ENCODE measurements around the gene C3orf18. TPM values are rescaled to one million over a fixed set of nuclear protein-coding genes. Genes with fewer than 3 reads are reported as not detected.

Gene C3orf18
- total and polyA plus RNA-seq, 9 of the 15 experiments (the other 6 are each of a cell fraction or from before 2014, with no cell fraction given): 0.01 to 2.3 (median 0.94) TPM

DNA sequence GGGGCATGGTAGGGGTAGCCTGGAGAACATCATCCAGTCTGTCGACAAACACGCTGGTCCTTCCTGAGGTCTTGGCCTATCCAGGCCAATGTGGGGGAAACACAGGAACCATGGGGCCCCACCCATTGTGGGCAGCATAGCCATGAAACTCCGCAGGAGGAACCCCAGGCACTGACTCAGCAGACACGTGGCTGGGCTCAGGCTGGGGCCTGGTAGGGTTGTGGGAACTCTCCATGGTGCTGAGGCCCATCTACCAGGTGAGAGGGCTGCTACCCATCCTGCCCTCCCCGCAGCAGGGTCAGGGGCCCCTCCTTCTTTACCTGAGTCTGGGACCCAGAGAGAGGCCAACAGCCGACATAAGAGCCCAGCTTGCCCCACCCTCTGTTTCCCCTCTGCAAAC is 41.6 kb downstream of the C3orf18 start (continued):
- TF ChIP-seq, protein P1, sequence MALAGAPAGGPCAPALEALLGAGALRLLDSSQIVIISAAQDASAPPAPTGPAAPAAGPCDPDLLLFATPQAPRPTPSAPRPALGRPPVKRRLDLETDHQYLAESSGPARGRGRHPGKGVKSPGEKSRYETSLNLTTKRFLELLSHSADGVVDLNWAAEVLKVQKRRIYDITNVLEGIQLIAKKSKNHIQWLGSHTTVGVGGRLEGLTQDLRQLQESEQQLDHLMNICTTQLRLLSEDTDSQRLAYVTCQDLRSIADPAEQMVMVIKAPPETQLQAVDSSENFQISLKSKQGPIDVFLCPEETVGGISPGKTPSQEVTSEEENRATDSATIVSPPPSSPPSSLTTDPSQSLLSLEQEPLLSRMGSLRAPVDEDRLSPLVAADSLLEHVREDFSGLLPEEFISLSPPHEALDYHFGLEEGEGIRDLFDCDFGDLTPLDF (CRISPR knock-in tag; IDR thresholded peaks at IDR 0.05): no peak
- TF ChIP-seq ZNF197 (CRISPR knock-in tag; IDR thresholded peaks at IDR 0.05; ENCODE audit: low read depth) (0 out of 2 replicates have a peak, but pooled peaks have one; percentile 36), TEAD1 (CRISPR knock-in tag; IDR thresholded peaks at IDR 0.05) (0 out of 4 replicates have a peak, but pooled peaks of 1 of the 2 experiments have one; percentile 53), ZNF316 (IDR thresholded peaks at IDR 0.05) (peak; percentile 83), RNF2 (IDR thresholded peaks at IDR 0.05) (no peak), ZNF764 (CRISPR knock-in tag; IDR thresholded peaks at IDR 0.05; ENCODE audit: low read depth) (no peak), MAFG (tag; conservative IDR thresholded peaks at IDR 0.05) (peak; percentile 73), ETV5 (CRISPR knock-in tag; IDR thresholded peaks at IDR 0.05; ENCODE audit: low read depth) (peak; percentile 49; the same call in 1 of the 2 replicates), ZNF699 (CRISPR knock-in tag; IDR thresholded peaks at IDR 0.05; ENCODE audit: insufficient replicate concordance) (no peak), BACH1 (tag; IDR thresholded peaks at IDR 0.05) (peak; percentile 59; the same call in 1 of the 2 replicates), SREBF2 (CRISPR knock-in tag; IDR thresholded peaks at IDR 0.05) (no peak), YBX1 (IDR thresholded peaks at IDR 0.05) (no peak), ZFPM2 (CRISPR knock-in tag; IDR thresholded peaks at IDR 0.05) (no peak), MXI1 (IDR thresholded peaks at IDR 0.05; ENCODE audit: low read depth, low read length) (peak; percentile 98), KAT8 (IDR thresholded peaks at IDR 0.05; ENCODE audit: low read depth) (no peak), SMARCE1 (IDR thresholded peaks at IDR 0.05) (no peak), BHLHE40 (IDR thresholded peaks at IDR 0.05; ENCODE audit: low read length) (peak; percentile 56), TSC22D4 (tag; IDR thresholded peaks at IDR 0.05) (no peak), HDAC1 (IDR thresholded peaks at IDR 0.05) (peak in 1 of 2 experiments; percentile 95; a peak in 2 of 4 replicates)
- TF ChIP-seq, protein P2, sequence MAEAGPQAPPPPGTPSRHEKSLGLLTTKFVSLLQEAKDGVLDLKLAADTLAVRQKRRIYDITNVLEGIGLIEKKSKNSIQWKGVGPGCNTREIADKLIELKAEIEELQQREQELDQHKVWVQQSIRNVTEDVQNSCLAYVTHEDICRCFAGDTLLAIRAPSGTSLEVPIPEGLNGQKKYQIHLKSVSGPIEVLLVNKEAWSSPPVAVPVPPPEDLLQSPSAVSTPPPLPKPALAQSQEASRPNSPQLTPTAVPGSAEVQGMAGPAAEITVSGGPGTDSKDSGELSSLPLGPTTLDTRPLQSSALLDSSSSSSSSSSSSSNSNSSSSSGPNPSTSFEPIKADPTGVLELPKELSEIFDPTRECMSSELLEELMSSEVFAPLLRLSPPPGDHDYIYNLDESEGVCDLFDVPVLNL (CRISPR knock-in tag; IDR thresholded peaks at IDR 0.05; ENCODE audit: low read depth): peak; percentile 75; the same call in 1 of the 2 replicates
- TF ChIP-seq, protein P3, sequence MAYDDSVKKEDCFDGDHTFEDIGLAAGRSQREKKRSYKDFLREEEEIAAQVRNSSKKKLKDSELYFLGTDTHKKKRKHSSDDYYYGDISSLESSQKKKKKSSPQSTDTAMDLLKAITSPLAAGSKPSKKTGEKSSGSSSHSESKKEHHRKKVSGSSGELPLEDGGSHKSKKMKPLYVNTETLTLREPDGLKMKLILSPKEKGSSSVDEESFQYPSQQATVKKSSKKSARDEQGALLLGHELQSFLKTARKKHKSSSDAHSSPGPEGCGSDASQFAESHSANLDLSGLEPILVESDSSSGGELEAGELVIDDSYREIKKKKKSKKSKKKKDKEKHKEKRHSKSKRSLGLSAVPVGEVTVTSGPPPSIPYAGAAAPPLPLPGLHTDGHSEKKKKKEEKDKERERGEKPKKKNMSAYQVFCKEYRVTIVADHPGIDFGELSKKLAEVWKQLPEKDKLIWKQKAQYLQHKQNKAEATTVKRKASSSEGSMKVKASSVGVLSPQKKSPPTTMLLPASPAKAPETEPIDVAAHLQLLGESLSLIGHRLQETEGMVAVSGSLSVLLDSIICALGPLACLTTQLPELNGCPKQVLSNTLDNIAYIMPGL (CRISPR knock-in tag; IDR thresholded peaks at IDR 0.05): no peak
- TF ChIP-seq, protein P4, sequence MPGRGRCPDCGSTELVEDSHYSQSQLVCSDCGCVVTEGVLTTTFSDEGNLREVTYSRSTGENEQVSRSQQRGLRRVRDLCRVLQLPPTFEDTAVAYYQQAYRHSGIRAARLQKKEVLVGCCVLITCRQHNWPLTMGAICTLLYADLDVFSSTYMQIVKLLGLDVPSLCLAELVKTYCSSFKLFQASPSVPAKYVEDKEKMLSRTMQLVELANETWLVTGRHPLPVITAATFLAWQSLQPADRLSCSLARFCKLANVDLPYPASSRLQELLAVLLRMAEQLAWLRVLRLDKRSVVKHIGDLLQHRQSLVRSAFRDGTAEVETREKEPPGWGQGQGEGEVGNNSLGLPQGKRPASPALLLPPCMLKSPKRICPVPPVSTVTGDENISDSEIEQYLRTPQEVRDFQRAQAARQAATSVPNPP (IDR thresholded peaks at IDR 0.05; ENCODE audit: borderline replicate concordance, insufficient read depth, insufficient read length): no peak
- TF ChIP-seq, protein P5, sequence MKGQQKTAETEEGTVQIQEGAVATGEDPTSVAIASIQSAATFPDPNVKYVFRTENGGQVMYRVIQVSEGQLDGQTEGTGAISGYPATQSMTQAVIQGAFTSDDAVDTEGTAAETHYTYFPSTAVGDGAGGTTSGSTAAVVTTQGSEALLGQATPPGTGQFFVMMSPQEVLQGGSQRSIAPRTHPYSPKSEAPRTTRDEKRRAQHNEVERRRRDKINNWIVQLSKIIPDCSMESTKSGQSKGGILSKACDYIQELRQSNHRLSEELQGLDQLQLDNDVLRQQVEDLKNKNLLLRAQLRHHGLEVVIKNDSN (CRISPR knock-in tag; IDR thresholded peaks at IDR 0.05): peak; percentile 84
- TF ChIP-seq, protein P6, sequence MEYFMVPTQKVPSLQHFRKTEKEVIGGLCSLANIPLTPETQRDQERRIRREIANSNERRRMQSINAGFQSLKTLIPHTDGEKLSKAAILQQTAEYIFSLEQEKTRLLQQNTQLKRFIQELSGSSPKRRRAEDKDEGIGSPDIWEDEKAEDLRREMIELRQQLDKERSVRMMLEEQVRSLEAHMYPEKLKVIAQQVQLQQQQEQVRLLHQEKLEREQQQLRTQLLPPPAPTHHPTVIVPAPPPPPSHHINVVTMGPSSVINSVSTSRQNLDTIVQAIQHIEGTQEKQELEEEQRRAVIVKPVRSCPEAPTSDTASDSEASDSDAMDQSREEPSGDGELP (CRISPR knock-in tag; IDR thresholded peaks at IDR 0.05; ENCODE audit: borderline replicate concordance): peak; percentile 90
